Left lung (tissue), 10 donors: ENCODE data around the gene HNF1A. TPM values are rescaled to one million over a fixed set of nuclear protein-coding genes. Genes with fewer than 3 reads are reported as not detected.

Source experiments
- ATAC-seq: fragments of 200-7000 bp; cut with Tn5 transposase; one replicate; pipeline ENCODE4 v1.9.1; 2020; ENCODE audit warnings: moderate library complexity
- DNase-seq, 4 donors: peaks; one replicate each; pipeline ENCODE4 v3.0.0-alpha.2; 2013 to 2020
- H3K27ac ChIP-seq, 2 donors: fragments of 200-600 bp; sonication (generic) in 1 of 2; one replicate each; pipeline versions ENCODE4 v1.5.0 to v1.8.0; 2020 to 2021
- H3K27me3 ChIP-seq, 2 donors: fragments of 200-600 bp; sonication (generic) in 1 of 2; one replicate each; pipeline versions ENCODE4 v1.5.0 to v1.8.0; 2020 to 2021
- H3K36me3 ChIP-seq, 2 donors: fragments of 200-600 bp; sonication (generic) in 1 of 2; one replicate each; pipeline versions ENCODE4 v1.5.0 to v1.8.0; 2020 to 2021
- H3K4me1 ChIP-seq, 2 donors: fragments of 200-600 bp; one replicate each; pipeline ENCODE4 v1.8.0; 2021
- H3K4me3 ChIP-seq, 2 donors: fragments of 200-600 bp; sonication (generic) in 1 of 2; one replicate each; pipeline versions ENCODE4 v1.5.0 to v1.8.0; 2020 to 2021; ENCODE audit warnings: mild to moderate bottlenecking in 1 of 2
- H3K9me3 ChIP-seq, 2 donors: fragments of 200-600 bp; sonication (generic) in 1 of 2; one replicate each; pipeline versions ENCODE4 v1.5.0 to v1.8.0; 2020 to 2021
- intact Hi-C, 2 donors: fragments of 100-400 bp; cut with DNase I; formaldehyde crosslinking; loops; one replicate each; pipeline versions ENCODE4 v1.11.2 to v1.14.2; 2022
- polyA plus RNA-seq, 6 donors: library from polyadenylated mRNA; unstranded; fragments of 120-200 nt; gene quantifications; one replicate each; pipeline ENCODE4 v1.2.1, GENCODE V29; 2013; ENCODE audit not compliant: insufficient read length in 6 of 6
- total RNA-seq, 2 donors: library from RNA; stranded (reverse); fragmentation: NEBNext Ultra II Directional; extraction: Animal tissue kit (Norgen Biotek cat#: 25700); gene quantifications; one replicate each; pipeline ENCODE4 v1.2.1, GENCODE V29; 2021
- TF ChIP-seq, protein P1 (sequence below), 2 donors: fragments of 200-600 bp; sonication (generic) in 1 of 2; IDR thresholded peaks; one replicate each; pipeline versions ENCODE4 v1.5.0 to v1.8.0; 2021; ENCODE audit warnings: antibody characterized with exemption in 2 of 2
- donor health status: DM: no; HTN: yes; CAD: no.
- donor health status: DM: no; HTN: no; CAD: no.

The HNF1A gene
- total and polyA plus RNA-seq, 8 donors, result 0.10 to 3.6 (median 2.6) TPM; not detected in 1

DNA sequence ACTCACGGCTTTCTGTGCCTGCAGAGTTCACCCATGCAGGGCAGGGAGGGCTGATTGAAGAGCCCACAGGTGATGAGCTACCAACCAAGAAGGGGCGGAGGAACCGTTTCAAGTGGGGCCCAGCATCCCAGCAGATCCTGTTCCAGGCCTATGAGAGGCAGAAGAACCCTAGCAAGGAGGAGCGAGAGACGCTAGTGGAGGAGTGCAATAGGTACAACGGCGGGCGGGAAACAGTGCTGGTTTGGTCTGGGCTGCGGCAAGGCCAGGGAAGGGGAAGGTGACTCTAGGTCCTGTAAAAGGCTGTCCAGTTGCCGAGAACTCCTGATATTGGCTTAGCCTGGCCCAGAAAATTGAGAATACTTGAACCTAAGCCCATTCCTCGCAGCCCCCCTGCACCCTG, 15.2 kb downstream of the HNF1A start:
- intact Hi-C loops, result no loop called here
- ATAC-seq (no peak), DNase-seq (peak in 1 of 4 donors; percentile 40)
- TF ChIP-seq, protein P1, sequence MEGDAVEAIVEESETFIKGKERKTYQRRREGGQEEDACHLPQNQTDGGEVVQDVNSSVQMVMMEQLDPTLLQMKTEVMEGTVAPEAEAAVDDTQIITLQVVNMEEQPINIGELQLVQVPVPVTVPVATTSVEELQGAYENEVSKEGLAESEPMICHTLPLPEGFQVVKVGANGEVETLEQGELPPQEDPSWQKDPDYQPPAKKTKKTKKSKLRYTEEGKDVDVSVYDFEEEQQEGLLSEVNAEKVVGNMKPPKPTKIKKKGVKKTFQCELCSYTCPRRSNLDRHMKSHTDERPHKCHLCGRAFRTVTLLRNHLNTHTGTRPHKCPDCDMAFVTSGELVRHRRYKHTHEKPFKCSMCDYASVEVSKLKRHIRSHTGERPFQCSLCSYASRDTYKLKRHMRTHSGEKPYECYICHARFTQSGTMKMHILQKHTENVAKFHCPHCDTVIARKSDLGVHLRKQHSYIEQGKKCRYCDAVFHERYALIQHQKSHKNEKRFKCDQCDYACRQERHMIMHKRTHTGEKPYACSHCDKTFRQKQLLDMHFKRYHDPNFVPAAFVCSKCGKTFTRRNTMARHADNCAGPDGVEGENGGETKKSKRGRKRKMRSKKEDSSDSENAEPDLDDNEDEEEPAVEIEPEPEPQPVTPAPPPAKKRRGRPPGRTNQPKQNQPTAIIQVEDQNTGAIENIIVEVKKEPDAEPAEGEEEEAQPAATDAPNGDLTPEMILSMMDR (IDR thresholded peaks at IDR 0.05), result no peak
- Histone ChIP-seq H3K27me3 (no peaks in the 10 kb centered on the region), H3K36me3 (no peaks in the 10 kb centered on the region), H3K27ac (no peak overlapping the region), H3K4me1 (no peaks in the 10 kb centered on the region), H3K9me3 (no peaks in the 10 kb centered on the region), H3K4me3 (no peak overlapping the region)

DNA sequence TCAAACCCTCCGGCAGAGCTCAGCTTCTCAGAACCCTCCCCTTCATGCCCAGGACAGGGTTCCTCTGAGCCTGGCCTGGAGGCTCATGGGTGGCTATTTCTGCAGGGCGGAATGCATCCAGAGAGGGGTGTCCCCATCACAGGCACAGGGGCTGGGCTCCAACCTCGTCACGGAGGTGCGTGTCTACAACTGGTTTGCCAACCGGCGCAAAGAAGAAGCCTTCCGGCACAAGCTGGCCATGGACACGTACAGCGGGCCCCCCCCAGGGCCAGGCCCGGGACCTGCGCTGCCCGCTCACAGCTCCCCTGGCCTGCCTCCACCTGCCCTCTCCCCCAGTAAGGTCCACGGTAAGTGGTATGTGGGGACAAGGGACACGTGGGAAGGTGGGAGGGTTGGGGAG, 15.7 kb downstream of the HNF1A start:
- TF ChIP-seq, protein P1 (IDR thresholded peaks at IDR 0.05), result no peak
- ATAC-seq, result no peak
- H3K9me3 ChIP-seq, result no peaks in the 10 kb centered on the region
- peaks cover 0 to 4% of the 10 kb centered on the region in 2 donors for H3K27me3 ChIP-seq
- peak in 1 of 4 donors; percentile 73 for DNase-seq
- H3K4me1 ChIP-seq, result no peaks in the 10 kb centered on the region
- no peaks in the 10 kb centered on the region for H3K36me3 ChIP-seq
- no peak overlapping the region for H3K4me3 ChIP-seq
- intact Hi-C loops, result no loop called here
- no peak overlapping the region for H3K27ac ChIP-seq

DNA sequence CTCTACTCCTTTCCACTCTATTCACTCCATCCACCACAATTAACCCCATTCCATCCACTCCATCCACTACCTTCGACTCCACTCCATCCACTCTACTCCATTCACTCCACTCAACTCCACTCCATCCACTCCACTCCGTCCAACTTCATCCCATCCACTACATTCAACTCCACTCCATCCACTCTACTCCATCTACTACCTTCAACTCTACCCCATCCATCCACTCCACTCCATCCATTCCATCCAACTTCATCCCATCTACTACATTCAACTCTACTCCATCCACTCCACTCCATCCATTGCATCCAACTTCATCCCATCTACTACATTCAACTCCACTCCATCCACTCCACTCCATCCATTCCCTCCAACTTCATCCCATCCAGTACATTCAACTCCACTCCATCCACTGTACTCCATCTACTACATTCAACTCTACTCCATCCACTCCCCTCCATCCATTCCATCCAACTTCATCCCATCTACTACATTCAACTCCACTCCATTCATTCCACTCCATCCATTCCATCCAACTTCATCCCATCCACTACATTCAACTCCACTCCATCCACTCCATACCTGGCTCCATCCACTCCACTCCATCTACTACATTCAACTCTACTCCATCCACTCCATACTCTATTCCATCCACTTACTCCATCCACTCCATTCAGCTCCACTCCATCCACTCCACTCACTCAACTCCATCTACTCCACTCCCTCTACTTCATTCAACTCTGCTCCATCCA, 16.4 kb downstream of the HNF1A start:
- no peak for ATAC-seq
- no peaks in the 10 kb centered on the region for H3K36me3 ChIP-seq

DNA sequence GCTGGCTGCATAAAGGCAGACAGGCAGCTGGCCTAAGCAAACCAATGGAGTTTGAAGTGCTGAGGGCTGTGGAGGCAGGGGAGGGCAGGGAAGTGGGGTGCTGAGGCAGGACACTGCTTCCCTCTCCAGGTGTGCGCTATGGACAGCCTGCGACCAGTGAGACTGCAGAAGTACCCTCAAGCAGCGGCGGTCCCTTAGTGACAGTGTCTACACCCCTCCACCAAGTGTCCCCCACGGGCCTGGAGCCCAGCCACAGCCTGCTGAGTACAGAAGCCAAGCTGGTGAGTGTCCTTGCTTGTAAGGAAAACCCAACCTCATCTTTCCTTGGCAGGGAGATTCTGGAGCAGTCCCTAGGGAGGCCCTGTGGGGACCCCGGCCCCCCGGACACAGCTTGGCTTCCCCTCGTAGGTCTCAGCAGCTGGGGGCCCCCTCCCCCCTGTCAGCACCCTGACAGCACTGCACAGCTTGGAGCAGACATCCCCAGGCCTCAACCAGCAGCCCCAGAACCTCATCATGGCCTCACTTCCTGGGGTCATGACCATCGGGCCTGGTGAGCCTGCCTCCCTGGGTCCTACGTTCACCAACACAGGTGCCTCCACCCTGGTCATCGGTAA, 17.9 kb downstream of the HNF1A start:
- Histone ChIP-seq H3K27me3 (peaks cover 0 to 6% of the 10 kb centered on the region in 2 donors), H3K9me3 (no peaks in the 10 kb centered on the region), H3K27ac (no peak overlapping the region), H3K36me3 (peaks cover 0 to 3% of the 10 kb centered on the region in 2 donors), H3K4me3 (no peak overlapping the region), H3K4me1 (no peaks in the 10 kb centered on the region)
- no peak for ATAC-seq
- DNase-seq, result no peak
- TF ChIP-seq, protein P1 (IDR thresholded peaks at IDR 0.05), result no peak
- intact Hi-C loops, result no loop called here

More for the DNA sequence above, 16.4 kb downstream of the HNF1A start:
- intact Hi-C loops, result no loop called here
- TF ChIP-seq, protein P1 (IDR thresholded peaks at IDR 0.05), result no peak
- DNase-seq, result no peak
- Histone ChIP-seq H3K27me3 (peaks cover 0 to 6% of the 10 kb centered on the region in 2 donors), H3K4me1 (no peaks in the 10 kb centered on the region), H3K4me3 (no peak overlapping the region), H3K9me3 (no peaks in the 10 kb centered on the region), H3K27ac (no peak overlapping the region)

GRCh38 chr12:120997448-120997847, 19.1 kb downstream of the HNF1A start:
- H3K36me3 ChIP-seq, result peaks cover 0 to 14% of the 10 kb centered on the region in 2 donors
- H3K4me1 ChIP-seq, result no peaks in the 10 kb centered on the region
- no peaks in the 10 kb centered on the region for H3K9me3 ChIP-seq
- H3K4me3 ChIP-seq, result no peak overlapping the region
- ATAC-seq (no peak), DNase-seq (no peak)
- TF ChIP-seq, protein P1 (IDR thresholded peaks at IDR 0.05), result no peak
- no peak overlapping the region for H3K27ac ChIP-seq
- intact Hi-C loops, result no loop called here
- H3K27me3 ChIP-seq, result peaks cover 0 to 6% of the 10 kb centered on the region in 2 donors
